ENCODE results near the gene MROH7. TPM values are rescaled to one million over a fixed set of nuclear protein-coding genes. Genes with fewer than 3 reads are reported as not detected.

Gene MROH7
- total RNA-seq, 1 donor from 2014 or later = under 0.01 TPM

DNA sequence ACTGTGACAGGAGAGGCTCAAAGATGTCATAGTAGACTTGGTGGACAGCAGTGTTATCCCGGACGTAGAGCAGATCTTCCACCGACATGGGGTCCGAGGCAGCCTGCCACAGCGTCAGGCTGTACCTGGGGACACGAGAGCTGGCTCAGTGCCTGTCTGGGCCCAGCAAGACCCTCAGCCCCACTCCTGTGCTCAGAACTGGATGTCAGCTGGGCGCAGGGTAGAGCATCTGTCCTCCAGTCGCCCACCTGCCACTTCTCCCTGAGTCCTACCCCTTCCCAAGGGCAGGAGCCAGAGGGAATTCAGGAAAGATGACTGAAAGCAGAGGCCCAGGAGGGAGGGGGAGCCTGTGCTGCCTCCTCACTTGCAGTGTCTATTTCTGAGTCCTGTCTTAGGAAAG is 30.0 kb upstream of the MROH7 start:
- no peaks in the 10 kb centered on the region for H3K36me3 ChIP-seq (ENCODE audit: control insufficient read depth, insufficient read depth, low read length)
- no peaks in the 10 kb centered on the region for H3K27me3 ChIP-seq (ENCODE audit: control insufficient read depth, insufficient read depth, low read length)
- H3K4me3 ChIP-seq (ENCODE audit: low read depth, low read length) = no peak overlapping the region
- no peak for FAIRE-seq
- DNase-seq (ENCODE audit: low read depth) = no peak
- TF ChIP-seq, protein P1, sequence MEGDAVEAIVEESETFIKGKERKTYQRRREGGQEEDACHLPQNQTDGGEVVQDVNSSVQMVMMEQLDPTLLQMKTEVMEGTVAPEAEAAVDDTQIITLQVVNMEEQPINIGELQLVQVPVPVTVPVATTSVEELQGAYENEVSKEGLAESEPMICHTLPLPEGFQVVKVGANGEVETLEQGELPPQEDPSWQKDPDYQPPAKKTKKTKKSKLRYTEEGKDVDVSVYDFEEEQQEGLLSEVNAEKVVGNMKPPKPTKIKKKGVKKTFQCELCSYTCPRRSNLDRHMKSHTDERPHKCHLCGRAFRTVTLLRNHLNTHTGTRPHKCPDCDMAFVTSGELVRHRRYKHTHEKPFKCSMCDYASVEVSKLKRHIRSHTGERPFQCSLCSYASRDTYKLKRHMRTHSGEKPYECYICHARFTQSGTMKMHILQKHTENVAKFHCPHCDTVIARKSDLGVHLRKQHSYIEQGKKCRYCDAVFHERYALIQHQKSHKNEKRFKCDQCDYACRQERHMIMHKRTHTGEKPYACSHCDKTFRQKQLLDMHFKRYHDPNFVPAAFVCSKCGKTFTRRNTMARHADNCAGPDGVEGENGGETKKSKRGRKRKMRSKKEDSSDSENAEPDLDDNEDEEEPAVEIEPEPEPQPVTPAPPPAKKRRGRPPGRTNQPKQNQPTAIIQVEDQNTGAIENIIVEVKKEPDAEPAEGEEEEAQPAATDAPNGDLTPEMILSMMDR (IDR thresholded peaks at IDR 0.05; ENCODE audit: insufficient read depth, low read length, severe bottlenecking) = no peak

DNA sequence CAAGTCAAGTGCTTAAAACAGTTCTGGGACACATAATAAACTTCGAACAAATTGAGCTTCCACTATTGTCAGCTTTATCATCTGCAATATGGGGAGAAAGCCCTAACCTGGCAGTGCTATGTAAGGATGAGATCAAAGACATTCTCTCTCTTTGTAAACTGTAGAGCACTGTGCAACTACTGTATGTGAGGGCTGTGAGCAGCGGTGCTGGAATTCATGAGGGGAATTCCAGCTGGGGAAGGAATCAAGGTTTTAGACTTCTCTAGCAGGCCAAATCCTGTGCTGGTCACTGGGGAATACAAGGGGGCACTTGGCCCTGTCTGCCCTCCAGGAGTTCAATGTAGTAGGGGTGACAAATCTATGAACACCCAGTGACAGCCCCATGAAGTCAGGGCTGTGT is 27.6 kb upstream of the MROH7 start:
- Histone ChIP-seq H3K27me3 (ENCODE audit: control insufficient read depth, insufficient read depth, low read length) (no peaks in the 10 kb centered on the region), H3K4me3 (ENCODE audit: low read depth, low read length) (no peak overlapping the region), H3K36me3 (ENCODE audit: control insufficient read depth, insufficient read depth, low read length) (no peaks in the 10 kb centered on the region)
- DNase-seq (ENCODE audit: low read depth) = no peak
- FAIRE-seq = no peak
- TF ChIP-seq, protein P1 (IDR thresholded peaks at IDR 0.05; ENCODE audit: insufficient read depth, low read length, severe bottlenecking) = no peak

DNA sequence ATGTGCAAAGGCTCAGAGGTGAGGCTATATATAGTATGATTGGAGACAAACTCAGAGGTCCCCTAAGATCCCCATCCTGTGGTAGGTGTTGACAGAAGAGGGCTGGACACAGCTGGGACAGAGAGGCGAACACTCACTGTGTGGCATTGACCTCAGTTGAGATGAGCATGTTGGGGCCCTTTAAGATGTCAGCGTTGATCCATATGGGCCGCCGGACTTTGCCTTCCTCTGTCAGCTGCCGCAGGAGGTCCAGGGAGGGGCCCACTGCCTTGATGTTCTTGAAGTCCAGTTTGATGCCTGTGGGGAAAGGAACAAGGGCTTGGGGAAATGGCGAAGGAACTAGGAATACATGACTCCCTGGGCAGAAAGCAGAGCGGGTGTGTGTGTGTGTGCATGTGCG is 27.0 kb upstream of the MROH7 start:
- no peaks in the 10 kb centered on the region for H3K27me3 ChIP-seq (ENCODE audit: control insufficient read depth, insufficient read depth, low read length)
- no peak overlapping the region for H3K4me3 ChIP-seq (ENCODE audit: low read depth, low read length)
- DNase-seq (ENCODE audit: low read depth) = no peak
- H3K36me3 ChIP-seq (ENCODE audit: control insufficient read depth, insufficient read depth, low read length) = no peaks in the 10 kb centered on the region
- no peak for FAIRE-seq
- TF ChIP-seq, protein P1 (IDR thresholded peaks at IDR 0.05; ENCODE audit: insufficient read depth, low read length, severe bottlenecking) = no peak

DNA sequence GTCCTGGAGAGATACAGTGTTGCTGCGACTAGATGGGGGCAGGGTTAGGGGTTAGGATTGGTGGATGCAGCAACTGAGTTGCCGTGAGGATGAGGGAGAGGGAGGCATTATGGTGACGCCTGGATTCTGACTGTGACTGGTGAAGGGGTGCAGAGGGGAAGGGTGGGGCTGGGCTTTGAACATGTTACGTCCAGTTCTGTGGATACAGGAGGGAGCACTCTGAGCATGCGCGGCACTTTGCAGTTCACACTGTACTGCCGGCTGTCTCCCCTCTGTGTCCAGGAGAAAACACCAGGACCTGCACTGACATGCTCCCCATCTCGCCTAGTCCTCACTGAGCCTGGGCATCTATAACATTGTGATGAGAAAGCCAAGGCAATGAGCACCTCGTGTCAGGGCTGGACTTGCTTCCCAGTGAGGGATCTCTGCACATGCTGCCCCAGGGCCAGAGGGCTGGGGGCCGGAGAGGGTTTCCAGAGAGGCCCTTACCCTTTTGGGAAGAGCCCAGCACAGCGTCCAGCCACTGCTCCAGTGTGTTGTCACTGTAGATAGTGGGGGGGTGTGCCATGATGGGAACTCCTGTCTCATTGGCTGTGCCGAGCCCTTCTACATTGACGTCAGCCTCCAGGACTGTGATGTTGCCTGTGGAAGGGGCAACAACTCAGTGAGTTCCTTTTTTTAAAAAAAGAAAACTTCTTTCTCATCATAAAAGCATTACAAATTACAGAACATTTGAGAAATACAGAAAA is 25.9 kb upstream of the MROH7 start:
- TF ChIP-seq, protein P1 (IDR thresholded peaks at IDR 0.05; ENCODE audit: insufficient read depth, low read length, severe bottlenecking) = no peak
- H3K36me3 ChIP-seq (ENCODE audit: control insufficient read depth, insufficient read depth, low read length) = no peaks in the 10 kb centered on the region
- FAIRE-seq (peak; percentile 55), DNase-seq (ENCODE audit: low read depth) (peak; percentile 95)
- no peak overlapping the region for H3K4me3 ChIP-seq (ENCODE audit: low read depth, low read length)
- H3K27me3 ChIP-seq (ENCODE audit: control insufficient read depth, insufficient read depth, low read length) = no peaks in the 10 kb centered on the region

DNA sequence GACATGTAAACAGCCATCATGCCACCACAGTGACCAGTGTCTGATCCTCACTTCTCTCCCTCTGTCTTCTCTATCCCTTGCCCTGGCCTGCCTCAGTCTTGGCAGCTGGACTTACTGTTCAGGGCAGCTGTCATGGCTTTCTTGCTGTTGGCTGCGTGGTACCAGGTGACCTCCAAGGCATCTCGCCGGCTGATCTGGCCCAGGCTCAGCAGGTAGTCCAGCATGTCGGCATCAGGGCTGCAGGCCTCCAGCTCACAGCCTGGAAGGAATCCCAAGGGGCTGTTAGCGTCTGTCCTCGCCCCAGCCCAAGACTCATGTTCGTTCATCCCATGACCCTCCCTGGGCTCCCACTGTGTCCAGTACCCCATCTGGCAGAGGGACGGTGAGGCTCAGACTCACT is 21.8 kb upstream of the MROH7 start:
- no peak overlapping the region for H3K4me3 ChIP-seq (ENCODE audit: low read depth, low read length)
- FAIRE-seq = no peak
- TF ChIP-seq, protein P1 (IDR thresholded peaks at IDR 0.05; ENCODE audit: insufficient read depth, low read length, severe bottlenecking) = no peak

More for the DNA sequence above, 21.8 kb upstream of the MROH7 start:
- no peaks in the 10 kb centered on the region for H3K27me3 ChIP-seq (ENCODE audit: control insufficient read depth, insufficient read depth, low read length)
- H3K36me3 ChIP-seq (ENCODE audit: control insufficient read depth, insufficient read depth, low read length) = no peaks in the 10 kb centered on the region
- DNase-seq (ENCODE audit: low read depth) = no peak
